GM19395 (cell line): ENCODE measurements around the gene TRMT44.
"Not testable (repeated sequence)": the region's sequence is repeated elsewhere in the genome, so short reads cannot be mapped to it uniquely, and the experiment has no call there.

Experiments
- ATAC-seq: cut with Tn5 transposase; IDR thresholded peaks from one replicate; pipeline ENCODE4 v1.9.1; 2021; ENCODE audit warnings: mild to moderate bottlenecking, moderate library complexity; ENCODE audit not compliant: unreplicated experiment

The TRMT44 gene

DNA sequence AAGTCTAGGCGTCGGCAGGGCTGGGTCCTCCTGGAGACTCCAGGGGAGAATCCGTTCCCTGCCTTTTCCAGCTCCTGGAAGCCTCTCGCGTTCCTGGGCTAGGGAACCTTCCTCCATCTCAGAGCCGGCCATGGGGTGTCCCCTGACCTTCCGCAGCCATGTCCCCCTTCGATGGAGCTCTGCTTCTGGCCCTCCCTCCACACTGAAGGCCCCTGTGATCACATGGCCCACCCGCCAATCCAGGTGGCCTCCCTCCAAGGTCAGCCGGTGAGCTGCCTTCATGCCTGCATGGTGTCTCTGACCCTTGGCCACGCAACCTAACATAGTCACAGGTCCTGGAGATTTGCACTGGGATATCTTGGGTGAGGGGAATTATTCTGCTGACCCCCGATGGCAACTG is 69.6 kb downstream of the TRMT44 start:
- no peak for ATAC-seq

DNA sequence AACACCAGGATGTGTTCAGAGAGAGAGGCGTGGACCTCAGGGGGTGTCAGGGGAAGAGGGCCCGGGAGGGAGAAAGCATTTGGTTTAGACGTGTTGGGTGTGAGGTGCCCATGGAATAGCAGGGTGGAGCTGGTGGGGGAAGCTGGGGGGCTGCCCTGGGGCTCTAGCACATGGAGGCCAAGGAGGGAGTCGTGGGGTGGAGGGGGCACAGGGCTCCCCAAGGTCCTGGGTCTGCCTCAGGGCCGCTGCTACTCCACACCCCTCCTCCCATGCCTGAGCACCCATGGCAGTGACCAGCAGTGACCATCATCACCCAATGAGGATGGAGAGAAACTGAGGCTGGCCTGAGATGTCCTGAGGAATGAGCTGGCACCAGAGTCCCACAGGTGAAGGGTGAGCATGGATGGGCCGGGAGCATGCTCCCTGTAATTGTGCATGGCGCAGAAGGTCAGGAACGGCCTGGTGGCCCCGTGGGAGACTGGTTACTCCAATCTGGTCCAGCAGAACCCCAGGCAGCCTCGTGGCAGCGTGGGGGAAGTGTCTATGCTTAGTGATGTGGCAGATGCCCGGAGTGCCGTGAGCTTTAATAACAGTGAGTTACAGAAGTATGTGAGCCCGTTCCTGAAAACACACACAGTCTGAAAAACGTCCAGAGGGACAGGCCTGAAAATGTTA is 70.2 kb downstream of the TRMT44 start:
- ATAC-seq, result no peak

DNA sequence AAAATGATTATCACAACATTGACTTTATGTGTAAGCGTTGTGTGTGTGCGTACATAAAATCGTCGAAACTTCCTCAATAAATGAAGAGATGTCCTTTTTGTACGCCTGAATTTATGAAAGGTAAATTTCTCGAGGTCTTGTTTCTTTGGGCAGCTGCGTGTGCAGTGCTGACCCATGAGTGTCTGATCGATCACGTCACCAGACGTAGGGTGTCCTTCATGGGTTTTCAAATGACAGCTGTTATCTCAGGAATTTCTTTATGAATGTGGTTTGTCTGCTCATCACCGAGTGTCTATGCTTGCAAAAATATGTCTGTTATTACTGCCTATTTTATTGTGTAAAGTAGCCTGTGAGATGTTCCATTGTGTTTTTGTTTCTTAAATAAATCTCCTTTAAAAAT is 71.9 kb downstream of the TRMT44 start:
- ATAC-seq, result no peak

DNA sequence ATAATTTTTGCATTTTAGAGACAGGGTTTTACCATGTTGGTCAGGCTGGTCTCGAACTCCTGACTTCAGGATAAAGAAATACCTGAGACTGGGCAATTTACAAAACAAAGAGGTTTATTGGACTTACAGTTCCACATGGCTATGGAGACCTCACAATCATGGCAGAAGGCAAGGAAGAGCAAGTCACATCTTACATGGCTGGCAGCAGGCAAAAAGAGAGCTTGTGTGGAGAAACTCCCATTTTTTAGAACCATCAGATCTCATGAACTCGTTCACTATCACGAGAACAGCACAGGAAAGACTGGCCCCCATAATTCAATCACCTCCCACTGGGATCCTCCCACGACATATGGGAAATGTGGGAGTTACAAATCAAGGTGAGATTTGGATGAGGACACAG is 72.5 kb downstream of the TRMT44 start:
- ATAC-seq, result not testable (repeated sequence)

DNA sequence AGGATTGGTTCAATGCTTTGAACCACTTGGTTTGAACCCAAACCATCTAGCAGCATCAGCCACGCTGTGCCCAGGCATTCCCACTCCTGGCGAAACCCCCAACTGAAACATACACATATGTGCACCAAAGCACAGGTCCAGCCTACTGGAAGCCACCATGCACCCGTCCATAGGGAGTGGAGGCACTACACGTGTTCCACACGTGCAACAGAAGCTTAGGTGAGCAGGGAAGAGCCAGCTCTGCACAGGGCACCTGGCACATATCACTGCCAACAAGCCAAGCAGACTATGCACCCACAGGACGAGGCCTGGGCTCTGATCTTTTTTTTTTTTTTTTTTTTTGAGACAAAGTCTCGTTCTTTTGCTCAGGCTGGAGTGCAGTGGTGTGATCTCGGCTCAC is 73.4 kb downstream of the TRMT44 start:
- ATAC-seq, result no peak

DNA sequence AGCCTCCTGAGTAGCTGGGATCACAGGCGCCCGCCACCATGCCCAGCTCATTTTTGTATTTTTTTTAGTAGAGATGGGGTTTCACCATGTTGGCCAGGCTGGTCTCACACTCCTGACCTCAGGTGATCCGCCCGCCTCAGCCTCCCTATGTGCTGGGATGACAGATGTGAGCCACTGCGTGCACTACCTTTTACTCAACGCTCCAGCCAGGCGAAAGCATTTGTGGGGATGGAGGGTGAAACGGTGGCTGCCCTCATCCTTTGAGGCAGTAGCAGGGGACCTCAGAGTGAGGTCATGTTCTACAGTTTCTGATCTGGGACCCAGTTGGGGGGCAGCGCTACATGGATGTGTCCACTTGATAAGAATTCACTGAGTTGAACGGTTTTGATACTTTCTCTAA is 73.8 kb downstream of the TRMT44 start:
- no peak for ATAC-seq

DNA sequence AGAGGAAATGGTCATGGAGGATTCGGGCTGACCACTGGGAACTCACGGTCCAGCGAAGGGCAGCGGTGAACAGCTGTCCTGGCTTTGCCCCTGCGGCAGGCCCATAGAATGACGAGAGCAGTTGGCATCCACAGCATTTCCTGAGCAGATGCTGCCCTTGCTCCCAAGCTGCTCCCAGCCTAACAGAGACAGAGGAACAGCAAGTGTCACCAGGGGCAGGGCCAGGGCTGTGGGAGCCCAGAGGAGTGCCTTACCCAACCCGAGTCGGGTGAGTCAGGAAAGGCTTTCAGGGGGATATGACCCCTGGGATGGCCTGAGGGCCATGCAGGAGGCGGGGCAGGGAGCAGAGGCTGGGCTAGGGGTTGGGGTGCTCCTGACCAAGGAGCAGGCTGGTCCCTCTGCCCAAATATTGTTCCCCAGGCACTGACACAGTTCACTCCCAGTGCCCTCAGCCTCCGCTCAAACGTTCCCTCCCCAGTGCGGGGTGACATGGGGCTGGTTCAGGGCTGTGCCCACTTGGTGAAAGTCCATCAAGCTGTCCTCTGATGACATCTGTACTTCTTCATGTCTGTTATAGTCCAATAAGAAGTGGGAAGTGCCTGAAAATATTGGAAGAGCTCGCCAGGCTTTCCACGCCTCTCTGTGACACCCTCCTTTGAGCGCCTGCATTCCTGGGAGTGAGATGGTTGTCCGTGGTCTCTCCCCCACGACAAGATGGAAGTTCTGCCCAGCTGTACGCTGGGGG is 74.9 kb downstream of the TRMT44 start:
- ATAC-seq, result no peak

DNA sequence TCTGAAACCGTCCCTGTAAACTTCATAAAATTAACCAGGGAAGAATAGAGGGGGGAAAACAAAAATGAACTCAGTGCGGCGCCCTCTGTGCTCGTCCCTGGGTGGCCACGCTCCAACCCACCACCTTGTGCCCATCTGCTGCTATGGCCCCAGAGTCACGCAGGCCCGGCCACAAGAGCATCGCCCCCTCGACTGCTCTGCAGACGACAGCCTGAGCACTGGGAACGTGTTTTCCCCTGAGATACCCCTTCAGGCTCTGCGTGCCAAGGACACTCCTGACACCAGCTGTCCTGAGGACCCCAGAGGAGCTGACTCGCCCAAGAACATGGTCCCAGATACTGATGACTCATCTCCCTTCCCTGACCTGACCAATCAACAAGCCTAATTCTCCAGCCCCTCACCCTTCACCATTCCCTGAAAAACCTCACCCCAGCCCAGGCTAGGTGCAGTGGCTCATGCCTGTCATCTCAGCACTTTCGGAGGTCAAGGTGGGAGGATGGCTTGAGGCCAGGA is 75.5 kb downstream of the TRMT44 start:
- ATAC-seq, result no peak

DNA sequence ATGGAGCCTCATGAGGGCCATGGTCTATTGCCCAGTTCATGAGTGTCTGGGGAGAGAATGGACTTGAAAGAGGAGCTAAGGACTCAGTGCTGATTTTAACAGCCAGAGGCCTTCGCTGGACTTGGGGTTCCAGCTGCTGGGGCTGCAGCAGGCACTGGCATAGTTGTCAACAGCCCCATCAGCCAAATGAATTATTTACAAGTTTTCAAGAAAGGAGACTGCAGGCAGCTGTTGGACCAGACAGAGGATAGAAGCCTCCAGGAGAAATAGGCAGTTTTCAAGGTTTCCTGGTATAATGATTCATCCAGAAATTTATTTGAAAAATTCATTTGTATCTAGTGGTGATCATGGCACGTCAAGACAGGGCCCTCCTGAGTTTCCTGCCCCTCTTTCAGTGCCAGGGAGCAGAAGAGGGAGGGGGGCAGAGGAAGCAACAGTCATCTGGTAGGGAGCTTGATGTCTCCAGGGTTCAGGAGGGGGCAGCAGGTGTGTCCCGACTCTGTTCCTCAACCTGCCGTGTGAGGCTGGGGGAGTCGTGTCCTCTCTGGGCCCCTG is 76.5 kb downstream of the TRMT44 start:
- no peak for ATAC-seq

DNA sequence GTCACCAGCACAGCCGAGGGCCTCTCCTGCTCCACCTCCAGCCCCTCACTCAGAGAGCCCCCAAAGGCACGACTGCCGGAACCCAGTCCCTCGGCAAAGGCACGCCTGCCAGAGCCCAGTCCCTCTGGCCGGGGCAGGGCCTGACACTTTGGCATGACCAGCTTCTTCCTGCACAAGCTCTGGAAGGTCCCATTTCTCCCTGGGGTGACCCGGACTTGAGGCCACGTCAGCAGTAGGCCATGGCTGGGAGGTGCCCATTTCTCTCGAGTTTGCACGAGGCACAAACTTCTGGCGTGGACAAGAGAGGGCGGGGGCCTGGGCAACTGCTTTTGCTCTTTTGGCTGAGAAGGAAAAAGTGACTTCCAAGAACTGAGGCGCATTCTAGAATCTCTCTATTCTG is 77.4 kb downstream of the TRMT44 start:
- ATAC-seq, result no peak

DNA sequence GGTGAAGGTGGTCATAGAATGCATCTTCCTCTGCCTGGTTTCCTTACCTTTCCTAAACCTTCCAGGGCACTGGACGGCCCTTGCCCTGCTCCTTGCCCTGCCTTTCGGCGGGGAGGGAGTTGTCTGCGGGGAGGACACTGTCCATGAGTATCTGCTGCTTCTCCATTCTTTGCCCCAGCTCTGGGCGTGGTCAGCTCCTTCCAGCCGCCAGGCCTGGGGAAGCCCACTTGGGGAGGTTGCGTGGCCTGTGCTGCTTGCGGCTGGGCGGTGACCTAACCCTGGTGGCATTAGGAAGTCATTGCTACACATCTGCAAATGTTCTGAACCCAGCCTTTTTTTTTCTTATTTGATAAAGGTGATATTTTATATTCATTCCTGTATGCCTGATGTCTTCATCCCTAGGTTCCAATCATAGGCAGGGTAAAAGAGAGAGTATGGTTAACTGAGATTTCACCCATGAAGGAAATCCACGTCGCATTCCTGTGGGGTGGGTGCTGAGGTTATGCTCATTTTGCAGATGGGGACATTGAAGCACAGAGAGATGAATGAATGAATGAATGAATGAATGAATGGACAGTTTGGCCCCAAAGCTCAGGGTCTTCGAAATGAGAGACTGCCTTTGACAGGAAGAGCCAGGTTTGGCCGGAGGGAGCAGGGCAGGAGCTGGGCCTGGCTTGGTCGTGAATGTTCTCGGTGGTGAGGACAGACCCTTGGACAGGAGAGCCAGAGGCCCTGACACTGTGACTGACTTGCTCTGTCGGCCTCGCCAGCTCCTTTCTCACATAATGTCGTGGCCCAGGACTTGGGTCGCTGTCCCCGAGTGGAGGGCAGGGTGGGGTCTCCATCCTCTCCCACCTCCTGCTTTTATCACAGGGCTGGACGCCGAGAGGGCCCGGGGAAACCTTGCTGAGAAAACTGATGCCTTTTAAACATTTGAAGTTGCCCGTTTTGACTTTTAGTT is 81.9 kb downstream of the TRMT44 start:
- no peak for ATAC-seq

DNA sequence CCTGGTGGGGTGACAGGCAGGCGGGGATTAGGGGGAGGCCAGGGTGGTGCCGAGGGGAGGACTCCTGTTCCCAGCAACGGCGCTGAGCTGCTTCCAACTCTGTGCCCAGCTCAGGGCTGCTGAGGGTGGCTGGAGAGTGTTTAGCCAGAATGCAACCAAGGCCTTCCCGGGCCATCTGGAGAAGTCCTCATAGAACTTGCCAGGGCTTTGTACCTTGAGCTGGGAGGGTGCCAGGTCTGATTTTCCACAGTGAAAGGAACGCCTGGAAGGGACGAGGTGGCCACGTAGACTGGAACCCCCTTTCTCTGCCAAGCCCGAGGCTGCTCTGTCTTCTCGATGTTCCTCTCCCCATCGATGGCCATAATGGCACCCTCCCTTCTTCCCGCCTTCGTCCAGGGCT is 82.6 kb downstream of the TRMT44 start:
- ATAC-seq, result no peak

DNA sequence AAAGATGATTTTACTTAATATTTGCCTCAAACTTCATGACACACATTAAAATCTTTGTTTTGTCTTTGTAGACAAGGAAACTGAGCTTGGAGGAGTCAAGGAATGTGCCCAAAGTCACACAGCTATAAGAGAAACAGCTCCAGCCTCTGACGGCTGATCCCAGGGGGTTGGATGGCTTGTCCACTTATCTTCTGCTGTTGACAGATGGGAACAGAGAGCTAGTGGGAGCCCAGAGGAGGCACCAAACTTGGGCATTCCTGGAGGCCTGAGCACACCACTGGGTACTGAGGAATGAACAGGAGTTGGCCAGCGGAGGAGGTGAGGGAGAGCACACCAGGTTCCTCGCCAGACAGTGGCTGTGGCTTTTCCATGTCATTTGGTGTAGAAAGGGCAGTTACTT is 83.2 kb downstream of the TRMT44 start:
- no peak for ATAC-seq

DNA sequence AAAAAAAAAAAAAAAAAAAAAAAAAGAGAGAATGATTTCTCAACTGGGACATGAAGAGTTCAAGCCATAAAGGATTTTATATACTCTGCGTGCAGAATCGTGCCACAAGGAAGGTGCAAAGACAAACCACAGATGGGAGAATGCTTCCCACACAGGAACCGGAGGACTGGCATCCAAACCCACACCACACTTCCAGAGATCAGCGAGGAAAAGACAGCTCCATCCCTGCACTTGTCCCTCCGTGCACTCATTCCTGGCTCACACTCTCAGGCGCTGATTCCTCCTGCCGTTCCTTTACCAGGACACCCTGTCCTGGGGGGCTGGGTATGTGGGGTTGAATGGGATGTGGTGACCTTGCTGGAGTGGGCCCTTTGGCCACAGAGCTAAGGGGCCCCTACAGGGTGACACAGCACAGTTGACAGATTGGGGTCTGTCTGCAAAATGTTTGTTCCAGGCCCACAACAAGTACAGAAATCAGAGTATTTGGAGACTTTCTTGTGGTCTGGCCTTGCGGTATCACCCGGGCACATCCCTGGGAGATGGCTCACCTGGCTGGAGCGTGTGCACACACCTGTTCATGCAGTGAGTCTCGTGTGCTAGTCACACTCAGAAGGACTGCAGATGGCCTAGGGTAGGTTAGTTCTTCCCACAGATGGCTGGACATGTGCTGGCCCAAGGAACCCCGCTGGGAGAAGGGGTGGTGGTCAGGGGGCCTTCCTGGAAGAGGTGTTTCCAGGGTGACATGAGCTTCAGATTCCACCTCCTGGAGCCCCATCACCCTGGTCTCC is 84.2 kb downstream of the TRMT44 start:
- ATAC-seq, result no peak

DNA sequence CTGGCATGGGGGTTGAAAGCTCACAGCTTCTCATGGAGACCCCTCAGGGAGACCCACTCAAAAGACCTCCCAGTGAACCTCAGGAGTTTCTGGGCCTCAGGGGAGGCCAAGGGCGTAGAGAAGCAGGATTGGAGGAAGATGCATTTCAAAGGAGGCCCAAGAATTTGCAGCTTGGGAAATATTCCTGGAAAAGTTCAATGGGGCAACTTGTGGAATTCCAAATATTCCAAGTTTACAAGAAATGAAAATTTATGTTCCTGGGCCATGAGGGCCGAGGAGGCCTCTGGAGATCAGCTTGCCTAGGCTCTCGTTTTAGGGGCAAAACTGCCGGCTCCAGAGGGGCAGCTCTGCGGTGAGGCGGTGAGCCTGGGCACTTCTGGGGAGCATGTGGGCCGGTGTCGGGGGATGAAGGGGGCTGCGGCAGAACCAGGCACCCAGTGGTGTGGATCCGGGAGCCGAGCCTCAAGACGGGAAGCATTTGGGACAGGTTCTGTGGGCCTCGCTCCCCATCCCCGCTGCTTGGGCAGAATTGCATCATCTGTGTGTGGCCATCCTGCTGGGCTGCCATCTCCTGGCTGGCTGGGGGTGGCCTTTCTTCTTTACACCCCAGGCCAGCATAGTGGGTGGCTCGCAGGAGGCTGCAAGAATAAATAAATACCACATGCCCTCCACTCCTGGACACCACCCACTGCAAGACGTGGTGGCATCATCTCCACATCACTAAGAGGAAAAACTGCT is 85.0 kb downstream of the TRMT44 start:
- ATAC-seq, result no peak
